IPS-15b (cell line): ENCODE results near the gene KCNJ16.

Source experiments
- H3K27me3 ChIP-seq: one replicate; pipeline ENCODE4 v1.6.1; 2013; ENCODE audit warnings: low read length; ENCODE audit not compliant: control insufficient read depth, insufficient read depth
- H3K36me3 ChIP-seq: one replicate; pipeline ENCODE4 v1.6.1; 2013; ENCODE audit warnings: low read length; ENCODE audit not compliant: control insufficient read depth, insufficient read depth
- H3K4me1 ChIP-seq: one replicate; pipeline ENCODE4 v1.6.1; 2013; ENCODE audit warnings: mild to moderate bottlenecking, low read length; ENCODE audit not compliant: control insufficient read depth, insufficient read depth
- H3K4me3 ChIP-seq: one replicate; pipeline ENCODE4 v1.5.1; 2013; ENCODE audit warnings: low read depth, low read length
- H3K9ac ChIP-seq: one replicate; pipeline ENCODE4 v1.6.1; 2013; ENCODE audit warnings: low read depth, mild to moderate bottlenecking, low read length
- H3K9me3 ChIP-seq: one replicate; pipeline ENCODE4 v1.6.1; 2013; ENCODE audit warnings: mild to moderate bottlenecking, low read length; ENCODE audit not compliant: control insufficient read depth, insufficient read depth

The KCNJ16 gene

DNA sequence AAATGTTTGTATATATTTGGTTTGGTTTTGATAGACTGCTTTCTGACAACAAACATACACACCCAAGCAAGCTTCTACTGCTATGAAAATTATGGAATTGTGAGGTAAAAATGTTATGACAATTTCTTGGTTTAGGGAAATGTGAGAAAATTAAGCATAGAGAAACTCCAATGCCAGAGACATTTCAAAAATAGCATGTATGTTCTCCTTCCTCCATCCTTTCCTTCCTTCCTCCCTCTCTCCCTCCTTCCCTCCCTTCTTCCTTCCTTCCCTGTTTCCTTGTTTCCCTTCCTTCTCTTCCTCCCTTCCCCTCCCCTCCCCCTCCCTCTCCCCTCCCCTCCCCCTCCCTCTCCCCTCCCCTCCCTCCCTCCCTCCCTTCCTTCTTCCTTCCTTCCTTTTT lies 109.2 kb downstream of the KCNJ16 start:
- Histone ChIP-seq H3K9ac (no peak overlapping the region), H3K4me1 (no peaks in the 10 kb centered on the region), H3K36me3 (no peaks in the 10 kb centered on the region), H3K27me3 (no peaks in the 10 kb centered on the region), H3K4me3 (no peak overlapping the region), H3K9me3 (no peaks in the 10 kb centered on the region)

DNA sequence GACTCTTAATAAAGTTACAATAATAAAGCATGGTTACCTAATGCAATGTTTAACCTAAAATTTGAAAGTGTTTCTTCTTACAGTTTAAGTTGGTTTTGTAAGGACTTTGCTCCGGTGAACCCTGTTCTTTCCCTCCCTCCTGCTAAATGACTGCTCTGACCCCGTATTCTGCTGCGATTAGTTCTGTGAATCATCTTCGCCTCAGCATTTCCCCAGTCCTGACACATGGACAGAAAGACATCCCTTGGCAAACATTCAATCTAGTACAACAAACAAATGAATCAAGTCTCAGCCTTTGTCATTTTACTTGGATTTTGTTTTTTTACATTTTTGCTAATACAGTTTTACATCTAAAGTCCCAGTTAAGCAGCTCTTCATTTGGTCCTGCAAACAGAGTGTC lies 109.7 kb downstream of the KCNJ16 start:
- no peak overlapping the region for H3K4me3 ChIP-seq
- no peaks in the 10 kb centered on the region for H3K9me3 ChIP-seq
- H3K9ac ChIP-seq: no peak overlapping the region
- H3K4me1 ChIP-seq: no peaks in the 10 kb centered on the region
- no peaks in the 10 kb centered on the region for H3K27me3 ChIP-seq
- H3K36me3 ChIP-seq: no peaks in the 10 kb centered on the region
